ENCODE data around the gene IGFN1.
"Not testable (repeated sequence)": the region's sequence is repeated elsewhere in the genome, so short reads cannot be mapped to it uniquely, and the experiment has no call there.

IGFN1 gene

GRCh38 chr1:201218409-201218808 is 27.8 kb downstream of the IGFN1 start:
- DNase-seq: no peak

GRCh38 chr1:201219481-201220387 is 29.1 kb downstream of the IGFN1 start:
- DNase-seq: no peak

GRCh38 chr1:201220388-201220715 is 29.7 kb downstream of the IGFN1 start:
- DNase-seq: no peak

- no peak for DNase-seq
Measured at GRCh38 chr1:201221201-201221846, 30.7 kb downstream of the IGFN1 start.

GRCh38 chr1:201222125-201222524 is 31.5 kb downstream of the IGFN1 start:
- no peak for DNase-seq

GRCh38 chr1:201223852-201224665 is 33.4 kb downstream of the IGFN1 start:
- DNase-seq: no peak

- peak; percentile 46 for DNase-seq
Measured at GRCh38 chr1:201224666-201225370, 34.2 kb downstream of the IGFN1 start.

- DNase-seq: no peak
Measured at GRCh38 chr1:201226178-201226514, 35.5 kb downstream of the IGFN1 start.

GRCh38 chr1:201226859-201227488 is 36.4 kb downstream of the IGFN1 start:
- DNase-seq: no peak

- DNase-seq: no peak
Measured at GRCh38 chr1:201228011-201228983, 37.7 kb downstream of the IGFN1 start.

GRCh38 chr1:201229095-201229494 is 38.5 kb downstream of the IGFN1 start:
- DNase-seq: no peak

- DNase-seq: peak; percentile 41
Measured at GRCh38 chr1:201229771-201230635, 39.4 kb downstream of the IGFN1 start.

- no peak for DNase-seq
Measured at GRCh38 chr1:201230676-201231075, 40.1 kb downstream of the IGFN1 start.

- DNase-seq: not testable (repeated sequence)
Measured at GRCh38 chr1:201239646-201240045, 49.0 kb downstream of the IGFN1 start.

GRCh38 chr1:201240171-201240570 is 49.5 kb downstream of the IGFN1 start:
- no peak for DNase-seq

- no peak for DNase-seq
Measured at GRCh38 chr1:201241736-201242135, 51.1 kb downstream of the IGFN1 start.

- DNase-seq: no peak
Measured at GRCh38 chr1:201245082-201245481, 54.5 kb downstream of the IGFN1 start.

- no peak for DNase-seq
Measured at GRCh38 chr1:201248721-201249559, 58.3 kb downstream of the IGFN1 start.
